ENCODE results near the gene ZBTB25.
A peak's percentile ranks its signal among the peaks of the same experiment; 100 is the strongest.

The ZBTB25 gene

GRCh38 chr14:64503434-64504309, at the start of gene ZBTB25:
ZBTB25 (minus strand) TSS chr14:64503838; CDS start chr14:64490533, 13,305 bp downstream.
- H3K4me3 ChIP-seq (ENCODE audit: low read depth, low read length), result peak within 1 kb of the TSS; percentile 82
- TF ChIP-seq MAX (IDR thresholded peaks at IDR 0.05; ENCODE audit: low read depth, low read length) (peak; percentile 83), CTCF (IDR thresholded peaks at IDR 0.05; ENCODE audit: low read depth, low read length) (no peak), MYC (IDR thresholded peaks at IDR 0.05; ENCODE audit: low read depth, low read length) (peak; percentile 65), POLR2A (IDR thresholded peaks at IDR 0.05; ENCODE audit: extremely low read depth, insufficient read length) (peak; percentile 85)
- peak; percentile 94 for DNase-seq (ENCODE audit: low read depth)

GRCh38 chr14:64550621-64551333, 47.1 kb upstream of the ZBTB25 start:
- H3K4me3 ChIP-seq (ENCODE audit: low read depth, low read length), result no peak overlapping the region
- no peak for DNase-seq (ENCODE audit: low read depth)

DNA sequence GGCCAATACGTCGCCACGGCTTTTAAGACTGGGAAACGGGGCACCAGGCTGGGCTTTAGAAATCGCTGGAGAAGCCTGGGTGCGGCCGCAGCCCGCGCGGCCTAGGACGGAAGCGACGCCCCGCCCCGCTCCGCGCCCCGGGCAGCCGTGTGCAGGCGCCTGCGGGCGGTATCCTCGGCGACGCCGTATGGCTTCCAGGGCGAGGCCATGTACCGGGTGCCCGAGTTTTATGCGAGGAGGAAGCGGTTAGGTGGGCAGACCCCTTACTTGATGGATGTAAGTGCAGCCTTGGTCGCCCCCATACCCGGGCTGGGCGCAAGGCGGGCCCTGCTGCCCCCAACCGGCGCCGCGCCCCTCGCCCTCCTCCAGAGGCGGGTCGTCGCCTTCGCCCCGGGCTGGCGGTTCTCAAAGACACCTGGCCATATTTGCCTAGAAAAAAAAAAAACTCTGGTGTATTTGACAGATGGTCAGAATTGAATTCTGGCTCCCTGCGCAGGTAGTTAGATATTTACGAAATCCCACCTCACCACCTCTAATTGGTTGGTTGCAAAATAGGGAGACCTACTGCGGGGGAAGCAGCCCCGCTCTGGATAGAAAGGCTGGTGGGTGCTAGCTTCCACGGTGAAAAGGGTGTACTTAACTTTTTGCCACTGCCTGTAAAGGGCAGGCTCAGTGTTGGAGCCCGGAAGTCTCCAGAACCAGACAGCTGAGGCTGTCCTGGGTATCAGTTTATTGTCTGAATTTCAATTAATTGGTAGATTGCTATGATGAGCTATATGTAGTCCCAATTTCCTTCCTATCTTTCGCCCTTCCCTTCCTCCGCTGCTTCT, 46.4 kb upstream of the ZBTB25 start, which contains the start of gene PPP1R36:
Gene PPP1R36, plus strand, starts transcription at position 171 of the 830 bp plus-strand sequence. Its CDS starts 37 bp downstream, at position 208.
- peak; percentile 74 for DNase-seq (ENCODE audit: low read depth)
- peak within 1 kb of the TSS; percentile 37 for H3K4me3 ChIP-seq (ENCODE audit: low read depth, low read length)
- no peak for TF ChIP-seq MAX (IDR thresholded peaks at IDR 0.05; ENCODE audit: low read depth, low read length)
- no peak for TF ChIP-seq CTCF (IDR thresholded peaks at IDR 0.05; ENCODE audit: low read depth, low read length)
- no peak for TF ChIP-seq MYC (IDR thresholded peaks at IDR 0.05; ENCODE audit: low read depth, low read length)
- TF ChIP-seq POLR2A (IDR thresholded peaks at IDR 0.05; ENCODE audit: extremely low read depth, insufficient read length), result no peak

More at GRCh38 chr14:64550621-64551333, 47.1 kb upstream of the ZBTB25 start:
- TF ChIP-seq MAX (IDR thresholded peaks at IDR 0.05; ENCODE audit: low read depth, low read length), result no peak

DNA sequence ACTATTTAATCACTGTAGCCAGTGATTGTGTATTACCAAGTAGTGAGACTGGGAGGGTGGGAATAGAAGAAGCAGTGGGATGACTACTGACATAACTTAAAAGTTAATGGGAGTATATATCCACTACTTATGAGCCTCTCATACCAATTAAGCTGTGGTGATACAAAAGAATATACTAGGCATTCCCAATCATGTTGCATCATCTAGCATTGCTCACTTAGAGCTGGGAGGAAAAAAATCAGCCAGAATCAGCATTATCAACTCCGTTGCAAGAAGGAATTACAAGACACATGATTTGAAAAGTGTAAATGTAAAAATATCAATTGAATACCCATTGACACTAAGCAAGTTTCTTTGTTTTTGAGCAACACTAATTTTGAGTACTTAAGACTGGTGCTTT, 45.4 kb upstream of the ZBTB25 start:
- DNase-seq (ENCODE audit: low read depth), result no peak
- no peak overlapping the region for H3K4me3 ChIP-seq (ENCODE audit: low read depth, low read length)
- TF ChIP-seq MAX (IDR thresholded peaks at IDR 0.05; ENCODE audit: low read depth, low read length) (no peak), MYC (IDR thresholded peaks at IDR 0.05; ENCODE audit: low read depth, low read length) (no peak), CTCF (IDR thresholded peaks at IDR 0.05; ENCODE audit: low read depth, low read length) (no peak), POLR2A (IDR thresholded peaks at IDR 0.05; ENCODE audit: extremely low read depth, insufficient read length) (no peak)

DNA sequence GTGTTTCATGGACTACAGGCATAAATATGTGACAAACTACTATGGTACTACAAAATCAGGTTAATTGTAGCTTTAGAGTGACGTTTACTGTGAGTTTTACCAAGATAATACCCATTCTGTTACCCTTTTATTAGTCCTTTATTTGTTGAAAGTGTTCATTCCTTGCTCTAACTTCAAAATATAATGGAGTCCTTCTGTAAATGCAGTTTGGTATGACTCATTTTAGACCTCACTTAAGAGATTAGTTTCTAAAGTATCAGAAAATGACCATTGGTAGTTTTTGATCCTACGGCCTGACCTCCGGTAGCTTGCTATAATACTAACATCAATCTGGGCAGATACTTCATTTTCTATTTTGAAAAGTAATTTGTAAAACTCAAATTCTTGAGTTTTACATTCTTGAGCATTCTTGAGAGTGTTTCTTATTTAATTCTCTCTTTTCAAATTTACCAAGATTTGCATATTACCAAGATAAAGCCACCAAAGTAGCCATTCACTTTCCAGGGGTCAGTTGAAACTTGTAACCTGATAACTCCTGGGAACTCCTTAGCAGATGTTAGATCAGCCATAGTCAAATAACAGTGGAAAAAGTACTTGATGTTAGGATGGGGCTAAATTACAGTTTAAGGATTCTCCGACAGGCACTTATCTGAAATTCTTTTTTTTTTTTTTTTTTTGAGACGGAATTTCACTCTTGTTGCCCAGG, 41.1 kb upstream of the ZBTB25 start:
- DNase-seq (ENCODE audit: low read depth), result no peak
- H3K4me3 ChIP-seq (ENCODE audit: low read depth, low read length), result no peak overlapping the region
- TF ChIP-seq MYC (IDR thresholded peaks at IDR 0.05; ENCODE audit: low read depth, low read length) (no peak), POLR2A (IDR thresholded peaks at IDR 0.05; ENCODE audit: extremely low read depth, insufficient read length) (no peak), MAX (IDR thresholded peaks at IDR 0.05; ENCODE audit: low read depth, low read length) (no peak), CTCF (IDR thresholded peaks at IDR 0.05; ENCODE audit: low read depth, low read length) (no peak)
